Fibroblast of skin of left quadriceps (primary cell): ENCODE data around the gene KCNJ12.
"Not testable (repeated sequence)": the region's sequence is repeated elsewhere in the genome, so short reads cannot be mapped to it uniquely, and the experiment has no call there.

ENCODE experiments used
- DNase-seq, 2 experiments: peaks; one replicate each; pipeline ENCODE4 v3.0.0-alpha.2; 2013; ENCODE audit warnings: low read depth in 2 of 2

The KCNJ12 gene

DNA sequence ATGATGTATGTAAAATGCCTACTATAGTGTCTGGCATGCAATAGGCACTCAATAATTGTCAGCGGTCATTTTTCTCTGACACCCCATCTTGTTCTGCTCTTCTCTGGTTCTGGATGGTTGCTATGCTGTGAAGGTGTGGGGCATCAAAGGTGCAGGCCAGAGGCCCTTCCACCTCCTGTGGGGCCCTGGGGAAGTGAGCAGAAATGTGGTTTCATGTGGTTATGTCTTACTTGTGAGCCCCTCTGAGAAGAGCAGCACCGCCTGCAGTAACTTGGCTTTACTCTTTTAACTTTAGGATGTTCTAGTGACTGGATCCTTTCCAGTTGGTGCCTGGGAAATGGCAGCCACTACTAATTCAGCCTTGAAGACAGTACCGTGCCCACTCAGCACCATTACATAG, 32.1 kb downstream of the KCNJ12 start:
- DNase-seq: not testable (repeated sequence)

- not testable (repeated sequence) for DNase-seq
Observed at GRCh38 chr17:21408766-21409300, 32.7 kb downstream of the KCNJ12 start.

DNA sequence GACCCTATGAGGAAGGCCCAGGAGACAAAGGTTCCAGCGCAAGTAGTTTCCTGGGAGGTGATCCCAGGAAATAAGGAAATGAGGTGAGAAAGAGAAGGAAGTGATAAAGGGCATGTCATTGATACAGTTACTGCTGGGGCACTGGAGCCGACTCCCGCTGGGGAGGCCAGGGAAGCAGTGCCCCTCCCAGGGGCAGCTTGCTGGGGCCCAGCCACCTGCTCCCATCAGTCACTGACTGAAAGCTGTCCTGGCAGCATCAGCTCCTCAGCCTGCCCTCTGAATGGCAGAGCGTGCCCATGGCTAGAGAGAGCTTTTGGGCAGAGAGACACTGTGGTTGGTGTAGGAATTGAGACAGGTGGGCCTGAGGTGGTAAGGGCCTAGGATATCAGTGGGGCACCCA, 33.2 kb downstream of the KCNJ12 start:
- not testable (repeated sequence) for DNase-seq

DNA sequence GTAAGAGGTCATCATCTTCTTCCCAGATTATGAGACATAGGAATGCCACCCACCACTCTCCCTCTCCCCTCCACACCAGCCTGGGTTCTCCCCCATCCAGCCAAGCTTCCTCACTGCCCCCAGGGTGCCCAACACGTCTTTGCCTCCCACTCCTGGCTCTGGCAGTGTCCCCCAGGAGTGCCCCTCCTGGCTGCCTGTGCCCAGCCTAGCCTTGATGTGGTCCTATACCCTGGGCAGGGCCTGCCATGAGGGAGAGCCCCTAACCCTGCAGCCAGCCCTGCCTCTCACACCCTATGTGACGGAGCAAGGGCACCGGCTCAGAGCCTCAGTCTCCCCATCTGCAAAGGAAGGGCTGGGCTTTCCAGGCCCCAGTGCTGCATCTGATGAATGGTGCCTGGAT, 33.8 kb downstream of the KCNJ12 start:
- DNase-seq: not testable (repeated sequence)

- not testable (repeated sequence) for DNase-seq
Observed at GRCh38 chr17:21410371-21410770, 34.2 kb downstream of the KCNJ12 start.

DNA sequence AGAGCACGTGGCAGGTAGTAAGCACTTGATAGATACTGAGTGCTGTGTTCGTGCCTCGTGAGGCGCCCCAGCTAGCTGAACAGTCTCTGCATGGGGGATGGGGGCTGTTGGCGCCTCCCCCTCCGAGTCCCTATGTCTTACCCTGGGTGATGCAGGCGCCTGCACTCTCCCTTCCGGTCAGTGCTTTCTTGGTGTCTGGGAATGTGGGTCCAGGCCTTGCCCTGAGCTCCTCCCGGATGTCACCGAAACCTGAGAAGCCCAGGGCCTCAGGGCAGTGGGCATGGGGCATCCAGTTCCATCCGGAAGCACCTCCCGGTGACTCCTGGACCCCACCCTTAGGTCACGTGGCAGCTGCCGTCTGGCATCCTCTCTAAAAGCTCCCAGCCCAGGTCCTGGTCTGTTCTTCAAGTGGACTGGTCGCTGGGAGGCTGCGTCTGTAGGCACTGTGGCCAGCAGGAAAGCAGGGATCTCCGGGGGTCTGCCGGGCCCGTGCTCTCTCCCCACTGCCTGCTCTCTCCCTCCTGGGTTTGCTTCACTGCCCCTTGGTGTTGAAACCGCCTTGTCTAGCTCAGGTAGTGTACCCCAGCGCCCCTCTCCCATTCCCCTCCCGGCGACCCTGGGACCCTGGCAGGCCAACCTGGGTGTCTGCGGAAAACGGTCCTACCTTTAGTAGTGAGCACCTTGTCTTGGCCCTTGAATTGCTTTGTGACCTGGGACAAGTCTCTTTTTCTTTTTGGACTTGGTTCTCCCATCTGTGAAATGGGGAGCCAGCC, 34.9 kb downstream of the KCNJ12 start:
- not testable (repeated sequence) for DNase-seq

GRCh38 chr17:21411679-21412205, 35.6 kb downstream of the KCNJ12 start:
- not testable (repeated sequence) for DNase-seq

DNA sequence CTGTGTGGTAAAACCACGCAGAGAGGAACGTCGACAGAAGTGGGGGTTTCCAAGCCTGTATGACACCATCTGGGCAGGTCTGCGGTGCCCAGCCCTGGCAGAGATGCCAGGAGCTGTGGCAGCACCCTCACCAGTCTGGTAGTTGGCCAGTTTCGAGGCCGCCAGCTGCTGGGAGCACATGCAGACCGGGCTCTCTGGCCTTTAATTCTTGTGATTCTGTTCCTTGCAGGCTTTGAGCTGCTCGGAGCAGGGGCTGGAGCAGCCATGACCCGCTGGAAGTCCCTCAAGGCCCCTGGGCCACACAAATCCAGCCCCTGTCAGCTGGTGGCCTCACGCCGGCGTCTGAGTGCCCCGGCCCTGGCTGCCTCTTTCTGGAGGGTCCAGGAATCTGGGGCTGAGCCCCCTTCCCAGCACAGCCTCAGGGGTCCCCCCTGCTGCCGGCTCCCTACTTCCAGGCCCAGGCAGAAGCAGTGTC, 36.1 kb downstream of the KCNJ12 start:
- DNase-seq: not testable (repeated sequence)

GRCh38 chr17:21413570-21414279, 37.6 kb downstream of the KCNJ12 start:
- DNase-seq: not testable (repeated sequence)

DNA sequence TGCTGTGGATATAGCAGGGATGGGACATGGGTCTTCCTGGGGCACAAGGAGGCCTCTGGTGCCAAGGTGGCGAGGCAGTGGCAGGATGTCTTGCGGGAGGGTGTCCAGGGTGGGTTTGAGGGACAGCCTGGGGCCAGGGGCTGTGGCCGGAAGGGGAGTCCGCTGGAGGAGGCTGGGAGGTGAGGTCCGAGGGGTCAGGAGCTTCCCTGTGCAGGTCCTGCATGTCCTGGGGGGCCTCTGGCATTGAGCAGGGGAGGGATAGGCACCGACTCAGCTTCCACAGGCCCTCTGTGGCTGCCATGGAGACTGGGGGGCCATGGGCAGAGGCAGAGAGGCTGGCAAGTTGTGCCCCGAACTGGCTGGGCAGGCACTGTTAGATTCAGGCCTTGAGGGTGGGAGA, 38.5 kb downstream of the KCNJ12 start:
- not testable (repeated sequence) for DNase-seq

DNA sequence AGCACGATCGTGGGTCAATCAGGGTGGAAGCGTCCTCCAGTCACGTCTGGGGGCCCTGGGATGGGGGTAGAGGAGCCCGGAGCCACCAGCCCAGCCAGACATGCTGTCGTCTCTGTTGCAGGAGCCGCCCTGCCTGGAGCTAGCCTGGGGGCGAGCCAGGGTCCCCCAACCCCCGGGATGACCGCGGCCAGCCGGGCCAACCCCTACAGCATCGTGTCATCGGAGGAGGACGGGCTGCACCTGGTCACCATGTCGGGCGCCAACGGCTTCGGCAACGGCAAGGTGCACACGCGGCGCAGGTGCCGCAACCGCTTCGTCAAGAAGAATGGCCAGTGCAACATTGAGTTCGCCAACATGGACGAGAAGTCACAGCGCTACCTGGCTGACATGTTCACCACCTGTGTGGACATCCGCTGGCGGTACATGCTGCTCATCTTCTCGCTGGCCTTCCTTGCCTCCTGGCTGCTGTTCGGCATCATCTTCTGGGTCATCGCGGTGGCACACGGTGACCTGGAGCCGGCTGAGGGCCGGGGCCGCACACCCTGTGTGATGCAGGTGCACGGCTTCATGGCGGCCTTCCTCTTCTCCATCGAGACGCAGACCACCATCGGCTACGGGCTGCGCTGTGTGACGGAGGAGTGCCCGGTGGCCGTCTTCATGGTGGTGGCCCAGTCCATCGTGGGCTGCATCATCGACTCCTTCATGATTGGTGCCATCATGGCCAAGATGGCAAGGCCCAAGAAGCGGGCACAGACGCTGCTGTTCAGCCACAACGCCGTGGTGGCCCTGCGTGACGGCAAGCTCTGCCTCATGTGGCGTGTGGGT, 39.2 kb downstream of the KCNJ12 start:
- DNase-seq: not testable (repeated sequence)

- not testable (repeated sequence) for DNase-seq
Observed at GRCh38 chr17:21416471-21416981, 40.4 kb downstream of the KCNJ12 start.

- DNase-seq: not testable (repeated sequence)
Observed at GRCh38 chr17:21417349-21417748, 41.2 kb downstream of the KCNJ12 start.

DNA sequence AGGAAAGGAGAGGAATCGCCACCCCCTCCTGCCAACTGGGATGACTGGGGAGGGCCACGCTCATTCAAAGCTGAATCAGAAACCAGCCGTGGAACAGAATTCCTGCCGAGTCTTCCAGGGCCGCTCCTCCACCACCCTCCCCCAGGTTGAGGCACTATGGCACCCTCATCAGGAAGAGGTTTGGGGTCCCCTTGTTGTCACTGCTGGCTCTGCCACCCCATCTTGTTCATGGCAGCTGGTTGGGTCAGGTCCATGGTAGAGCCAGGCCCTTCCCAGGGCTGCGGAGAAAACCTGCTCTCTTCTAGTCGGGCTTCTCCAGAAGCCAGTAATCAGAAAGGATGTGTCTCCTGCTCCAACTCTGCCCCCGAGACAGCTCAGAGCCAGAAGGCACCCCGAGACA, 41.8 kb downstream of the KCNJ12 start:
- no peak for DNase-seq

DNA sequence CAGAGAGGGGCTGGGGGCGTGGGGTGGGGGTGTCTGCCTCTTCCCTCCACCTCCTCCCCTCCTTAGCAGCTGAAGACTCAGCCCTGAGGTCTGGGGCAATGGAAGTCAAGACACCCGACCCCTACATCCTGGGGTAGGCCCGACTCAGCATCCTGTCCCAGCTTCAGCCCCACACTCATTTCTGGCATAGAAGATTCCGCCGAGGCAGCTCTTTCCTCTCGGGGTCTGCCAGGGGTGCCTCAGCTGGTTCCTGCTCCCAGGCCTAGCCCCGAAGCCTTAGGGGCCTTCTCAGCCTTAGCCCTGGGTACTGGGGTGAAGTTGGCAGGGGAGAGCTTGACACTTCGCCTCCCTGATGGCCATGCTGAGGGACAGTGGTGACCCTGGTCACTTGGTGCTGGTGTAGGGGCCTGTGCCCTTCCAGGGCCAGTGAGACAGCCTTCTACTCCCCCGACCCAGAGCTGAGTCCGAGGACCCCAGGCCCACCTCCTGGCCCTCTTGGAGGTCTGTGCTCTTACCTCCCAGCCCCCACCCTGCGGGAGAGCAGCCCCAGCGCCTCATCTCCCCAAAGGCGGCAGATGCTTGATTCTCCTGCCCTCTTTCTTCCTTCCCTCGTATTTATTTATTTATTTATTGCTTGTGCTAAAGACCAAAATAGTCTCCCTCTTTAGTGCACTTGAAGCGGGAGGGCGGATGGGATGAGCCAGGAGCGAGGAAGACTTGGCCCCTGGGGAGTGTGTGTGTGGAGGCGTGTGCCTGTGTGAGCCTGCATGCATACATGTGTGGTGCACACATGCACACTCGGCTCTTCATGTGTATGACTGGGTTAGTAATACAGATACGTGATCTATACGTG, 42.5 kb downstream of the KCNJ12 start:
- no peak for DNase-seq

DNA sequence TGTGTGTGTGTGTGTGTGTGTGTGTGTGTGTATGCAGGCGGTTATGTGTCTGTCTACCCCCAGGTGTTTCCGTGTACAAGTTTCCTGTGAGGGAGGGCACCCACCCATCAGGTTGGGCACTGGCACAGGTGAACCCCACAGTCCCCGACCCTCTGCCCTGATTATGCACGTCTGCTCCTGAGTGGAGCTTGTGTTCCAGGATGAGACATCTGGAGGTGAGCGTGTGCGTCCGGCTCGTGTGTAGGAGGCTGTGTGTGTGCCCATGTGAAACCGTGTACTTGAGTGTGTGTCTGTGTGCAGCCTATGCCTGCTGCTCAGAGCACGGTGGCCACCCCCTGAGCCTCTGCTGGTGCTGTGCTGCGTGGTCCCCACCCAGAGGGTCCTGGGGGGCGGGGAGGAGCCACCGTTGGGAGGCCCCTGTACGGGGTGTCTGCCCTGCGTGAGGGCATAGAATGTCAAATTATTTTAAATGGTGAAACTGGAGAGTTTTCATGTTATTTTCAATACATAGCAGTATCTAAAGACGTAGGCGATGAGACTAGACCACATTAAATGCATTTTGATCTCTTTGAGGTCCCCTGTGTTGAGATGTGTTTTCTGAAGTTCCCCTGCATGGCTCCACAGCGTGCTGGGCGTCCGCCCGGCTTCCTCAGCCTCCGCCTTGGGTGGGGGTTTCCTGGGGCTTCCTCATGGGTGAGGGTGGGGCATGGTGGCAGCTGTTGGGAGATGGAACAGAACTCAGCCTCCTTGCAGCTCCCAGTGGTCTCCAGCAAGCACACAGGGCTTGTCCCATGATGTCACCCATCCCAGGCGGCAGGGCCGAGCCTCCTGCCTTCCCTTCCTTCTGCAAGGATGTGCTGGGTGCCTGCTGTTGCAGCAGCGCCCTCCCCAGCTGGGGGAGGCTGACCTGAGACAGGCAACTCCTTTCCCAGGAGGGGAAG, 43.4 kb downstream of the KCNJ12 start:
- no peak for DNase-seq

GRCh38 chr17:21420503-21421090, 44.4 kb downstream of the KCNJ12 start:
- DNase-seq: not testable (repeated sequence)

- DNase-seq: not testable (repeated sequence)
Observed at GRCh38 chr17:21421421-21422310, 45.5 kb downstream of the KCNJ12 start.
